Spleen (tissue), 7 donors: ENCODE data around the gene CABP4.

Source experiments
- CTCF ChIP-seq, 11 experiments: fragments of 200-600 bp in 7 of 11; fragments of 450-650 bp in 4 of 11; sonication (generic) in 4 of 11; IDR thresholded peaks in 8 of 11; conservative IDR thresholded peaks in 3 of 11; 1 replicate in 7 of 11; 2 replicates in 4 of 11; pipeline versions ENCODE4 v1.4.0 to v1.8.0; 2016 to 2021; ENCODE audit warnings: antibody characterized with exemption in 11 of 11, inconsistent platforms in 4 of 11, mild to moderate bottlenecking in 1 of 11
- POLR2AphosphoS5 ChIP-seq, 3 donors: sonication (generic); formaldehyde crosslinking; IDR thresholded peaks; one replicate each; pipeline ENCODE4 v1.5.1; 2017; ENCODE audit warnings: antibody characterized with exemption in 3 of 3
- donor health status: DM: no; HTN: no; CAD: no; lungs with moderate emphysema.
- donor health status: DM: no; HTN: no; CAD: no.
- donor health status: DM: no; HTN: no; CAD: no.

DNA sequence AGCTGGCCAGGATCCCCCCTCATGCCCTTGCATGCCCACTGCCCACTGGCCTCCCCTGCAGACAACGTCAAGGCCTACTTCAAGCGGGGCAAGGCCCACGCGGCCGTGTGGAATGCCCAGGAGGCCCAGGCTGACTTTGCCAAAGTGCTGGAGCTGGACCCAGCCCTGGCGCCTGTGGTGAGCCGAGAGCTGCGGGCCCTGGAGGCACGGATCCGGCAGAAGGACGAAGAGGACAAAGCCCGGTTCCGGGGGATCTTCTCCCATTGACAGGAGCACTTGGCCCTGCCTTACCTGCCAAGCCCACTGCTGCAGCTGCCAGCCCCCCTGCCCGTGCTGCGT lies 35.5 kb downstream of the CABP4 start:
- no peak for TF ChIP-seq CTCF (IDR thresholded peaks at IDR 0.05 in 8 of 11, conservative IDR thresholded peaks at IDR 0.05 in 3 of 11)
- peak in 1 of 3 donors; percentile 65 for TF ChIP-seq POLR2AphosphoS5 (IDR thresholded peaks at IDR 0.05)
